IMR-90 (cell line): ENCODE data around the gene TECTB. TPM values are rescaled to one million over a fixed set of nuclear protein-coding genes. Genes with fewer than 3 reads are reported as not detected.

Experiments used
- ATAC-seq: fragments of 200-7000 bp; cut with Tn5 transposase; 2 replicates; pipeline ENCODE4 v1.9.1; 2020; ENCODE audit warnings: low read depth, mild to moderate bottlenecking, moderate library complexity
- BruUV-seq: library from RNA; stranded (reverse); fragments of 400-500 nt; replicated peaks from 2 replicates; lab custom pipeline; 2021; lab: Mats Ljungman, UMichigan
- CTCF ChIA-PET: fragments of 300-600 bp; formaldehyde crosslinking; extraction: SDS; loops from one replicate; lab custom pipeline; 2021; ENCODE audit warnings: antibody characterized with exemption; lab: Yijun Ruan, JAX
- POLR2A ChIA-PET: fragments of 300-600 bp; sonication (Branson Sonifier 250); formaldehyde crosslinking; loops from one replicate; lab custom pipeline; 2022; ENCODE audit warnings: antibody characterized with exemption; ENCODE audit not compliant: unreplicated experiment; lab: Charles Lee
- DNase-seq: peaks from one replicate; pipeline ENCODE4 v3.0.0; 2013
- H2AFZ ChIP-seq: replicated peaks from 2 replicates; pipeline ENCODE3; 2013; ENCODE audit warnings: low read length, mild to moderate bottlenecking; ENCODE audit not compliant: poor library complexity
- H2AK5ac ChIP-seq: 2 replicates; pipeline ENCODE4 v1.6.1; 2013; ENCODE audit warnings: low read depth, low read length, inconsistent platforms
- H2AK9ac ChIP-seq: replicated peaks from 2 replicates; pipeline ENCODE3; 2013; ENCODE audit warnings: mild to moderate bottlenecking, low read depth, low read length, moderate library complexity; ENCODE audit not compliant: poor library complexity
- H2BK120ac ChIP-seq: 2 replicates; pipeline ENCODE4 v1.6.1; 2013; ENCODE audit warnings: low read depth, low read length, inconsistent platforms
- H2BK15ac ChIP-seq: 3 replicates; pipeline ENCODE4 v1.6.1; 2013; ENCODE audit warnings: low read depth, low read length, inconsistent platforms
- H2BK20ac ChIP-seq: 2 replicates; pipeline ENCODE4 v1.6.1; 2013; ENCODE audit warnings: low read depth, mild to moderate bottlenecking, inconsistent platforms, low read length, moderate library complexity
- H2BK5ac ChIP-seq: 2 replicates; pipeline ENCODE4 v1.6.1; 2013; ENCODE audit warnings: mild to moderate bottlenecking, low read depth, low read length, inconsistent platforms; ENCODE audit not compliant: poor library complexity, severe bottlenecking
- H3K14ac ChIP-seq: replicated peaks from 2 replicates; pipeline ENCODE4 v1.6.1; 2013; ENCODE audit warnings: low read depth, low read length, inconsistent platforms
- H3K18ac ChIP-seq: 2 replicates; pipeline ENCODE4 v1.6.1; 2013; ENCODE audit warnings: low read depth, low read length, control low read depth
- H3K23ac ChIP-seq: 2 replicates; pipeline ENCODE4 v1.6.1; 2013; ENCODE audit warnings: low read depth, low read length, inconsistent platforms
- H3K27ac ChIP-seq: 2 replicates; pipeline ENCODE4 v1.5.1; 2013; ENCODE audit warnings: mild to moderate bottlenecking, control low read depth, low read length; ENCODE audit not compliant: insufficient read depth
- H3K27me3 ChIP-seq: 2 replicates; pipeline ENCODE4 v1.6.1; 2013; ENCODE audit warnings: low read length; ENCODE audit not compliant: control insufficient read depth, insufficient read depth
- H3K36me3 ChIP-seq: 2 replicates; pipeline ENCODE4 v1.6.1; 2013; ENCODE audit warnings: low read length, mixed read lengths; ENCODE audit not compliant: control insufficient read depth, insufficient read depth
- H3K4ac ChIP-seq: 2 replicates; pipeline ENCODE4 v1.6.1; 2013; ENCODE audit warnings: low read depth, low read length, inconsistent platforms
- H3K4me1 ChIP-seq: 2 replicates; pipeline ENCODE4 v1.6.1; 2013; ENCODE audit warnings: low read length, mixed read lengths; ENCODE audit not compliant: control insufficient read depth, insufficient read depth
- H3K4me2 ChIP-seq: 2 replicates; pipeline ENCODE4 v1.6.1; 2013; ENCODE audit warnings: low read depth, mild to moderate bottlenecking, control low read depth, low read length, moderate library complexity
- H3K4me3 ChIP-seq: 2 replicates; pipeline ENCODE4 v1.5.1; 2013; ENCODE audit warnings: low read depth, mild to moderate bottlenecking, control low read depth, low read length, moderate library complexity; ENCODE audit not compliant: insufficient read depth
- H3K56ac ChIP-seq: 2 replicates; pipeline ENCODE4 v1.6.1; 2013; ENCODE audit warnings: low read length, inconsistent platforms; ENCODE audit not compliant: insufficient read depth; ENCODE audit errors: extremely low read depth
- H3K79me1 ChIP-seq, 2 experiments: 2 replicates each; pipeline ENCODE4 v1.6.1; 2013; ENCODE audit warnings: low read length in 2 of 2, inconsistent platforms in 1 of 2, low read depth in 1 of 2
- H3K9ac ChIP-seq: 2 replicates; pipeline ENCODE4 v1.6.1; 2013; ENCODE audit warnings: low read depth, low read length, control low read depth
- H3K9me1 ChIP-seq: 2 replicates; pipeline ENCODE4 v1.6.1; 2013; ENCODE audit warnings: low read length, inconsistent platforms; ENCODE audit not compliant: insufficient read depth
- H3K9me3 ChIP-seq: 2 replicates; pipeline ENCODE4 v1.6.1; 2013; ENCODE audit warnings: low read length; ENCODE audit not compliant: control insufficient read depth, insufficient read depth
- H4K20me1 ChIP-seq: 2 replicates; pipeline ENCODE4 v1.6.1; 2013; ENCODE audit warnings: low read length, inconsistent platforms; ENCODE audit not compliant: insufficient read depth
- H4K5ac ChIP-seq: 2 replicates; pipeline ENCODE4 v1.6.1; 2013; ENCODE audit warnings: mild to moderate bottlenecking, low read depth, low read length, control low read depth
- H4K8ac ChIP-seq, 2 experiments: 2 replicates each; pipeline ENCODE4 v1.6.1; 2013; ENCODE audit warnings: low read depth in 2 of 2, low read length in 2 of 2, control low read depth in 1 of 2, inconsistent platforms in 1 of 2
- H4K91ac ChIP-seq: 2 replicates; pipeline ENCODE4 v1.6.1; 2013; ENCODE audit warnings: low read depth, low read length, inconsistent platforms; ENCODE audit not compliant: insufficient read depth
- FOS ChIP-seq: fragments of 150-350 bp; IDR thresholded peaks from 2 replicates; pipeline ENCODE4 v1.6.1; 2016; ENCODE audit warnings: low read depth, low read length
- MAFK ChIP-seq: IDR thresholded peaks from 2 replicates; pipeline ENCODE4 v1.6.1; 2012; ENCODE audit warnings: low read depth, low read length, improper control_type of control experiment
- MAZ ChIP-seq: IDR thresholded peaks from 2 replicates; pipeline ENCODE4 v1.6.1; 2012; ENCODE audit warnings: low read depth, mild to moderate bottlenecking, low read length, improper control_type of control experiment, moderate library complexity, borderline replicate concordance
- WGBS, 2 experiments: methylation state at CpG; one replicate each; pipeline versions ENCODE4 v1.1.5 to v1.1.7; 2013; ENCODE audit warnings: missing lambda C conversion rate in 2 of 2; ENCODE audit not compliant: insufficient read length in 1 of 2; ENCODE audit errors: extremely low coverage in 2 of 2; 5-methylcytosine and 5-hydroxymethylcytosine counted together
- dilution Hi-C: fragments of 300-500 bp; cut with HindIII; formaldehyde crosslinking; loops from one replicate; pipeline ENCODE4 v1.14.3; 2018; ENCODE audit warnings: low sequenced_read_pairs; ENCODE audit not compliant: unreplicated experiment
- in situ Hi-C: fragments of 300-500 bp; cut with MboI; formaldehyde crosslinking; loops from 3 replicates; pipeline ENCODE4 v1.14.3; 2019; ENCODE audit warnings: low sequenced_read_pairs, inconsistent platforms, mixed read lengths
- intact Hi-C: fragments of 100-400 bp; cut with micrococcal nuclease; formaldehyde crosslinking; loops from 2 replicates; pipeline ENCODE4 v1.10.0; 2022
- polyA plus RNA-seq, 3 experiments: library from polyadenylated mRNA; depleted of rRNA; stranded (reverse); fragments of >200 nt; gene quantifications; 2 replicates each; pipeline ENCODE4 v1.2.3, GENCODE V29; 2012; ENCODE audit warnings: low replicate concordance in 1 of 3
- total RNA-seq: library from RNA; depleted of rRNA; stranded (reverse); fragments of >200 nt; gene quantifications from 2 replicates; pipeline ENCODE4 v1.2.3, GENCODE V29; 2012

The TECTB gene
- total and polyA plus RNA-seq, 2 of the 4 experiments (the other 2 are of a cell fraction), result not detected

DNA sequence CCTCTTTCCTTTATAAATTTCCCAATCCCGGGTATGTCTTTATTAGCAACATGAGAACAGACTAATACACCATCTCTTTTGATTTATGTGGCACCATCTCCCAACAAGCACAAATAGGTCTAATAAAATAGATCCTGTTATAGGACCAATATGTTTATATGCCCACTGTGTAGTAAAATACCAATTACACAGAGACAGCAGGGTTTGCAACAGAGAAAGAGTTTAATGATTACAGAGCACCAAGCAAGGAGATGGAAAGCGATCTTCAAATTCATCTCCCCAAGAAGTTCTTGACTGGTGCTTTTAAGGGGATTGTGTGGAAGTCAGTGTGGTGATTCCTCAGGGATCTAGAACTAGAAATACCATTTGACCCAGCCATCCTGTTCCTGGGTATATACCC is 33.5 kb upstream of the TECTB start:
- TF ChIP-seq MAZ (no peak), MAFK (no peak), FOS (no peak)
- Histone ChIP-seq H3K56ac (no peak overlapping the region), H4K20me1 (no peaks in the 10 kb centered on the region), H3K23ac (no peak overlapping the region), H3K18ac (no peak overlapping the region), H4K91ac (no peak overlapping the region), H3K27ac (no peak overlapping the region), H2BK5ac (no peak overlapping the region), H3K9me1 (no peaks in the 10 kb centered on the region), H4K5ac (no peak overlapping the region), H2AK5ac (no peak overlapping the region), H2AFZ (no peak overlapping the region), H3K4me3 (no peak overlapping the region), H3K4me1 (no peaks in the 10 kb centered on the region; the same call in 1 of the 2 replicates), H3K9me3 (peaks cover 8% of the 10 kb centered on the region), H3K9ac (no peak overlapping the region), H2BK15ac (no peak overlapping the region), H2BK20ac (no peak overlapping the region), H2BK120ac (no peak overlapping the region), H3K27me3 (no peaks in the 10 kb centered on the region), H3K36me3 (no peaks in the 10 kb centered on the region), H3K14ac (no peak overlapping the region), H2AK9ac (no peak overlapping the region), H3K79me1 (no peaks in the 10 kb centered on the region), H3K4ac (no peak overlapping the region), H4K8ac (no peak overlapping the region), H3K4me2 (no peak overlapping the region)
- in situ Hi-C loops (no loop called here), dilution Hi-C loops (no loop called here), intact Hi-C loops (no loop called here)
- BruUV-seq, result no TSS peak
- no CpG with 5 or more reads among the region's 2 CpGs for WGBS, 2 experiments
- DNase-seq (no peak), ATAC-seq (no peak)
- CTCF ChIA-PET, result no interaction called here
- POLR2A ChIA-PET, result no interaction called here
